HG03460 (cell line): ENCODE results near the gene RASA4.
"Not testable (repeated sequence)": the region's sequence is repeated elsewhere in the genome, so short reads cannot be mapped to it uniquely, and the experiment has no call there.

Source experiments
- ATAC-seq: cut with Tn5 transposase; IDR thresholded peaks from one replicate; pipeline ENCODE4 v1.9.1; 2021; ENCODE audit not compliant: unreplicated experiment

Gene RASA4

DNA sequence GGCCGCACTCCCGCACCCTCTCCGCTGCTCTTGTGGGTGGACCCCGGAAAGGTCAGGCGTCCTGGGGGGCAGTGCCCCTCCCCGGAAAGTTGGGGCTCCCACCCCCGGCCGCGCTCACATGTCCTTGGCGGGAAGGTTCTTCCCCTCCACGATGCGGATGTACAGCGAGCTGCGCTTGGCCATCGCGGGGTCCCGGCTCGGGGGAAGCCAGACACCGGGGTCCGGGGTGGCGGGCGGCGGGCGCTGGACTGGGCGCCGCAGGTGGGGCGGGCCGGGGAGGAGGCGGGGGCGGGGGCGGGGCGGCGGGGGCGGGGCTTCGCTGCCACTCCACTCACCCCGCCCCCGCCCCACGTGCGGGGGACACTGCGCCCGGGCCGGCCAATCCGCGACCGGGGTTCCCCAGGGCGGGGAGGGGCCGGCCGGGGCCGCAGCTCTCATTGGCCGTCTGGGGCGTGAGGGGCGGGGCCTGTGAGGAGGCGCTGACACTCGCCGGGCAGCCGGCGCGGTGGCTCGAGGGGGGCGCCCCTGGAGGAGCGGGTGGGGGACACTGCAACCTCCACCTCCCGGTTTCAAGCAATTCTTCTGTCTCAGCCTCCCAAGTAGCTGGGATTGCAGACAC lies at the start of gene RASA4:
Gene RASA4, minus strand, starts transcription at position 250 of the 619 bp plus-strand sequence. Its CDS starts 67 bp downstream, at position 183.
- ATAC-seq, result peak; percentile 58

DNA sequence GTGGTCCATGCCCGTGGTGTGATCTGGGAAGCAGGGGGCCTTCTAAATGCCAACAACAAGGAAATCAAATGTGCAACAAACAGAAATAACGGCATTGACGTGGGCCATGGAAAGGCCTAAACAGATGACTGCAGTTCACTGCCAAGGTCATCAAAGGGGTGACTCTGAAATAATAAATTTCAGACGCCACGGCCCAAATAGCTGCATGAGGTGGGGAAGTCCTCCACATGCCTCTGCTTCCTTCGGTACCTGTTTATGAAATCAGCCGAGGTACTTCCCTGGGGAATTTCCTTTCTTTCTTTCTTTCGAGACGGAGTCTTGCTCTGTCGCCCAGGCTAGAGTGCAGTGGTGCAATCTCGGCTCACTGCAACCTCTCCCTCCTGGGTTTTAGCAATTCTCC lies 48.2 kb upstream of the RASA4 start:
- ATAC-seq, result not testable (repeated sequence)

DNA sequence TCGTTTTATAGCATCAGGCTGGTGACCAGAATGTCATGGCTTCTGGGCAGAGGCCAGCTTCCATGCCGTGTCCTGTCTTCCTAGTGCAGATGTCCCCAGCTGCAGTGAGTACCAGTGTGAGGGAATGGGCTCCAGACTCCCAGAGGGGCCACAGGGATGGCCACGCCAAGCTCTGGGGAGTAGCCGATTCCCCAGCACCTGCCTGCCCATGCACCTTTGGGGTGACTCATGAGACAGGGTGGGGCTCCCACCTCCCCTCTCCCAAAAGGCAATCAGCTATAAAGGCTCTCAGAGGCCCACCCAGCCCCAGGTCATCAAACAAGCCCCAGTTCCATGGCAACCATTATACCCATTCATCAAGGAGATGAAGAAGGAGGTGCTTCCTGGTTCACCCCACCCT lies 33.4 kb upstream of the RASA4 start, which contains the start of gene SPDYE2B:
Gene SPDYE2B, plus strand, starts transcription at position 396 of the 400 bp plus-strand sequence. CDS start 2,030 bp downstream, outside the sequence.
- not testable (repeated sequence) for ATAC-seq

DNA sequence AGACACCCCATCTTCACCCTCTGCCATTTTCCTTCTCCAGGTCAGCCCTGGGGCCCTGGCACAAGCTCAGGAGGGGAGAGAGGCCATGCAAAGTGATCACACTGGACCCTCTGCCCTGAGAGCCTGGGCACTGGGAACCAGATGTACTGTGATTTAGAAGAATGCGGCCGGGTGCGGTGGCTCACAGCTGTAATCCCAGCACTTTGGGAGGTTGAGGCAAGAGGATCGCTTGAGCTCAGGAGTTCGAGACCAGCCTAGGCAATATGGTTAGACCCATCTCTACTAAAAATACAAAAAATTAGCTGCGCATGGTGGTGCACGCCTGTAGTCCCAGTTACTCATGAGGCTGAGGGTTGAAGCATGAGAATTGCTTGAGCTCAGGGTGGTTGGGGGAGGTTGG lies 31.3 kb upstream of the RASA4 start:
- not testable (repeated sequence) for ATAC-seq

DNA sequence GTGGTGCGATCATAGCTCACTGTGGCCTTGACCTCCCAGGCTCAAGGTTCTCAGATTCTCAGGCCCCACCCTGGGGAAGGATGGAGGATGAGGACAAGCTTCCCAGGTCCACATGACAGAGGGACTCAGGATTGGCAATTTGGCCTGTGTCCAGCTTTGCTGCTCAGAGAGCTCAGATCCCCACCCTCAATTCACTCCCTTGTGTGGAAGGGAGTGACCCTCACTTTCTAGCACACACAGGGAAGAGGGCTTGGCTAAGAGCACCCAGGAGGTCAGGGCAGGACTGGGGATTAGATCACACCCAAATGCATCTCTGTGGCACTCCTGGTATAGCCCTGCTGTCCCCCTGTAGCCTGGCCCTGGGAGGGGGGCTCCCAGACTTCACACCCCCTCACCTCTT lies 26.8 kb upstream of the RASA4 start:
- ATAC-seq, result not testable (repeated sequence)

DNA sequence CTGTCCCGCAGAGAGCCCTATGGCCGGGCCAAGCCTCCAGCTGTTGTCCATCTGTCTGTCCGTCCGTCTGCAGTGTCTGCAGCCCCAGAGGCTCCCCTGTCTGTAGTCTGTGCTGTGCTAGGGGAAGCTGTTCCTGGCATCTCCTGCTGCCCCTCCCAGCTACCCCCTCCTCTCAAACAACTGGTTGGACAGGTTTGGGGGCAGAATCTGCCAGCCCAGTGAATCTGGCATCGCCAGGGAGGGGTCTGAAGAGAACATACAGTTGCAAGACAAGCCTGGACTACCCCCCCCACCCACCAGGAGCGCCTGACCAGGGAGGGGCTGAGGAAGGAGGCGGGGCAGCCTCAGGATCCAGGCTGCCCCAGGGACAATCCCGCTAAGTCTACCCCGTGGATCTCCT lies 26.1 kb upstream of the RASA4 start, which contains the start of gene UPK3BL1:
Gene UPK3BL1, minus strand, starts transcription at position 101 of the 400 bp plus-strand sequence. Its CDS starts 50 bp downstream, at position 51.
- ATAC-seq, result not testable (repeated sequence)

DNA sequence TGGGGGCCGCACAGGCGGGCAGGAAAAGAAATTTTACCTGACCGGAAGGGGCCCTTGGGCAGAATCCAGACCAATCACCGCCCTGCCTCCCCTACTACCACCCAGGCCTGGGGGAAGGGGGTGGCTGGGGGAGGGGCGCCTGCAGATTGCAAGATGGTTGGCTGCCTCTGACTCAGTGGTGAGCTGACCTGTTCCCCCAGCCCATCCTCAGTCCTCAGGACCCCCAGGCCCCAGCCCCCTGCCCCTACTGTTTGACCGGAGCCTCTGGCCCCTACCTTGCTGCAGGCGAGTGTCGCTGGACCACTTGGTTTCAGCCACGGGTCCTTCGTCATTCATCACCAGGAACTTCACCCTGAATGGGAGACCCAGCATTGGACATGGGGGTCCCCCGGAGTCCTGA lies 22.3 kb upstream of the RASA4 start:
- not testable (repeated sequence) for ATAC-seq

DNA sequence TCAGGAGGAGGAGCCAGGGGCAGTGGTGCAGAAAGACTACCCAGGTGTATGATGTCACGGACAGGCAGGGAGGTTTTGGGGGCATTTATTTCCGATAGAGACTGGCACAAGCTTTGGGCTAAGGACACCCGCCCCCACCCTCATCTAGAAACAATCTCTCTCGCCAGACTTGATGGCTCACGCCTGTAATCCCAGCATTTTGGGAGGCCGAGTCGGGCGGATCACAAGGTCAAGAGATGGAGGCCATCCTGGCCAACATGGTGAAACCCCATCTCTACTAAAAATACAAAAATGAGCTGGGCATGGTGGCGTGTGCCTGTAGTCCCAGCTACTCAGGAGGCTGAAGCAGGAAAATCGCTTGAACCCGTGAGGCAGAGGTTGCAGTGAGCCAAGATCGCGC lies 20.4 kb upstream of the RASA4 start:
- not testable (repeated sequence) for ATAC-seq

DNA sequence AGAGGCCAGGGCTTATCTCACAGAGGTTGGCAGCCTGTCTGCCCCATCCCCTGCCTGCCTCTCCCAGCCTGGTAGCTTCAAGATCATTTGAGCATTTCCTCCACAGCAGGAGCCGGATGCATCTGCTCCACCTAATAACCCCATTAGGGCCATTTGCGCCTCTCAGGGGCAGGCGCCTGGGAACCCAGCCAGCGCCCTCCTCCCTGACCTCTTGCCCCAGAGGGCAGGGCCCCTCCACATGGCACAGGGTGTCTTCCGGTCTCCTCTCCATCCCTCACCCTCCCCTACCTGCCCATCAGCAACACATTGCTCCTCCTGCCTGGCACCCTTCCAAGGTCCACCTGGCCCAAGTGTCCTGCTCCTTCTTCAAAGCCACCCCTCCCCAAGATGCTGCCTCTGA lies 18.8 kb upstream of the RASA4 start:
- not testable (repeated sequence) for ATAC-seq

DNA sequence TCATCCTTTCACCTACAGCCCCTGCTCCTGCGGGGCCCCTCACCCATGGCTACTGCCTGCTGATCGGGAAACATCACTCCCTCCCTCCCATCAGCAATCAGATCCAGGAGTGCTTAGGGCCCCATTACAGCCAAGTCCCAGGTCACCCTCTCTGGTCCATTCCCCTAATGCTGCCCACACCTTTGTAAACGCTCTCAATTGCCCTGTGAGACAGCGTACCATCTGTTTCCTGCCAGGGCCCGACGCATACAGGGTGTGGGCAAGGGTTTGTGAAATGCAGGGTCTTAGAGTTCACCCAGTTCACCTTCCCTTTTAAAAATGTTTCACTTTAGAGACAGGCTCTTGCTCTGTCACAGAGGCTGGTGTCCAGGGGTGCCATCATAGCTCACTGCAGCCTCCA lies 17.7 kb upstream of the RASA4 start:
- ATAC-seq, result not testable (repeated sequence)

DNA sequence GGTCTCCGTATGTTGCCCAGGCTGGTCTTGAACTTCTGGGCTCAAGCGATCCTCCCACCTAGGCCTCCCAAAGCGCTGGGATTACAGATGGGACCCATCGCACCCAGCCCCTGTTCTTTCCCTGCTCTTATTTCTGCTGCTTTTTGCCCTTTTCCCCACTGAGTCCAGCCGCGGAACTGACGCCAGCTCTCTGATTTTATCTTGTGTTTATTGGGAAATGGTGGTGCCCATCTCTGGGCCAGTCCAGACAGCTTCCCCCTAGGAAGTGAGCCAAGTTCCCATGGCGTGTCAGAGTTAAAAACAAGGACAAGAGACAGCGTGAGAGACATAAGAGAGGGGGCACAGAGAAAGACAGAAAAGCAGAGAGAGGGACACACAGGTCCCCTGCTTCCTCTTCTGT lies 14.1 kb upstream of the RASA4 start:
- ATAC-seq, result not testable (repeated sequence)

DNA sequence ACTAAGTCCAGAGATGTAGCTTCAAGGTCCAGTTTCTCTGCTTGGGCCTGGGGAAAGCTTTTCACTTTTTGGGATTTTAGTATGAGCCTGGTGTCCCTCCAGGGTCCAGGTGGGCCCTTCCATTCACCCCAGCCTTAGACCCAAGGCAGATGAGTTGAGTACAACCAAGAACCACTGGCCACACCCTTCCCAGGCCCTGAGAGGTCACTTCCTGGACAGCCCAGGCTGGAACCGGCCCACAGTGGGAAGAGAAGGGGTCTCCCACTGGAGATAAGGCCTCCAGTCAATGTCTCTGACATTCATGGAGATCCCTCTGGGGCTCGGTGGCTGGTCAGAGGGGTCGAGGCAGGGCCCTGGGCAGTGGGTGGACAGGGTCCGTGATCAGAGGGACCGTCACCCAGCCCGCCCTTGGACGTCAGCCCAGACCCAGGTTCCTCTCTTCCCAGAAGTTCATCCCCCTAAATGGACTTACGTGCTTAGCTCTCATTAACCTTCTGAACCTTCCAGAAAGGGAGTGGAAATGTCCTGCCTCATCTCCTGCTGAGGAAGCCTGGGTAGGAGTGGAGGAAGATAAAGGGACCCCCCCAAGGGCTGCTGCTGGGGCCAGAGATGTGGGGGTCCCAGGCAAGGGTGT lies 10.8 kb upstream of the RASA4 start:
- not testable (repeated sequence) for ATAC-seq

DNA sequence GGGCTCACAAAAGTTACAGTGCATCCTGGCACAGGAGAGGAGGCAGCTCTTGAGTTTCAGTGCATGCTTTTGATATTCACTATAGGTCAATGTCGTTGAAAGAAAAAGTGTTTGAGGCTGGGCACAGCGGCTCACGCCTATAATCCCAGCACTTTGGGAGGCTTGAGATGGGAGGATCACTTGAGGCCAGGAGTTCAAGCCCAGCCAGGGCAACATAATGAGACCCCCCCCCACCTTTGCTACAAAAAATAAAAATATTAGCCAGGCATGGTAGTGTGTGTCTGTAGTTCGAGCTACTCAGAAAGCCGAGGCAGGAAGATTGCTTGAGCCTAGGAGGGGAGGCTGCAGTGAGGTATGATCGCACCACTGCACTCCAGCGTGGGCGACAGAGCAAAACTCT lies 1.6 kb upstream of the RASA4 start:
- not testable (repeated sequence) for ATAC-seq

DNA sequence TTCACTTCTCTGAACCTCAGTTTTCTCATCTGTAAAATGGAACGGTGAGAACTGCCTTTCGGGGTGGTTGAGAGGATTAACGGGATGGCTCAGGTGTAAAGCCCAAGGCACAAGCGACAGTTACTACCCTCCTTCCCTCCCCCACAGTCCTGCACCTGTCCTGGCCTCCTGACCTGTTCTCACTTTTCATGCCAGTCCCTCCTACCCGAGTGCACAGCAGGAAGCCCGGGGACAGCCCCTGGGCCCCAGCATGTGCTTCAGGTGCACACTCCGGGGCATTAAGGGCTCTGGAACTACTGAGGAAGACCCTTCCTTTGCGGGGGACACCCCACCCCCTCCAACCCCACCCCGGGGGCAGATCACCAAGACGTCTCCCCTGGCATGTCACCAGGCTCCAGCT lies 626 bp downstream of the RASA4 start:
- ATAC-seq, result not testable (repeated sequence)

DNA sequence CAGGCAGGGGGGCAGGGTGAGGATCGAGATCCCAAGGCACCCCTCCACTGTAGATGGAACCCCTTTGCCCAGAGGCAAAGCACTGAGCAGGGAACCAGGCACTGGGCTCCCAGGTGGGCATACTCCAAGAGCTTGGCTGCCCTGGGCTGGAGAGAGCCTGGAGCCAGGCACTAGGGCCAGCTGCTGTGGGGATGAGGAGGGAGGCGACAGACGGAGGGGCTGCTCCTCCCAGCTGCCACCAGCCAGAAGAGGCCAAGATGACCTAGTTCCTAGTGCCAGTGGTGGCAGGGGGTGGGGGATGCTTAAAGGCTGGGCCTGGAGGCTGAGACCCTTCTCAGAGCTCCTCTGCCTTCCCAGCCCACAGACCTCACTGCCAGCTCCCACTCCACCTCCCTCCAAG lies 1.7 kb downstream of the RASA4 start:
- not testable (repeated sequence) for ATAC-seq

DNA sequence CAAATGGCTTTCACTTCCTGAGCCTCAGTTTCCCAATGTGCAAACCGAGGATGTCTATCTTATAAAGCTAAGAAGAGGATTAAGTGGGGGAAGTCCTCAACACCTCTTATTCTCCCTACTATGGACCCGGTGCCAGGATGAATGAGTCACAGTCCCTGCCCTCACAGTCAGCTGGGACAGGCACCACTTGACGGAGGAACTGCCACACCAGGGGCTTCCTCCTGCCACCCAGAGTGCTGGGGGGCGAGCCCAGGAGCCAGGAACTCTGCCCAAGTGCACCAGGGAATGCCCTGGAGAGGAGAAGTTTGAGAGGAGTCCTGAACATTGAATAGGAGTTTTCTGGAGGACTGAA lies 2.2 kb downstream of the RASA4 start:
- peak; percentile 23 for ATAC-seq

DNA sequence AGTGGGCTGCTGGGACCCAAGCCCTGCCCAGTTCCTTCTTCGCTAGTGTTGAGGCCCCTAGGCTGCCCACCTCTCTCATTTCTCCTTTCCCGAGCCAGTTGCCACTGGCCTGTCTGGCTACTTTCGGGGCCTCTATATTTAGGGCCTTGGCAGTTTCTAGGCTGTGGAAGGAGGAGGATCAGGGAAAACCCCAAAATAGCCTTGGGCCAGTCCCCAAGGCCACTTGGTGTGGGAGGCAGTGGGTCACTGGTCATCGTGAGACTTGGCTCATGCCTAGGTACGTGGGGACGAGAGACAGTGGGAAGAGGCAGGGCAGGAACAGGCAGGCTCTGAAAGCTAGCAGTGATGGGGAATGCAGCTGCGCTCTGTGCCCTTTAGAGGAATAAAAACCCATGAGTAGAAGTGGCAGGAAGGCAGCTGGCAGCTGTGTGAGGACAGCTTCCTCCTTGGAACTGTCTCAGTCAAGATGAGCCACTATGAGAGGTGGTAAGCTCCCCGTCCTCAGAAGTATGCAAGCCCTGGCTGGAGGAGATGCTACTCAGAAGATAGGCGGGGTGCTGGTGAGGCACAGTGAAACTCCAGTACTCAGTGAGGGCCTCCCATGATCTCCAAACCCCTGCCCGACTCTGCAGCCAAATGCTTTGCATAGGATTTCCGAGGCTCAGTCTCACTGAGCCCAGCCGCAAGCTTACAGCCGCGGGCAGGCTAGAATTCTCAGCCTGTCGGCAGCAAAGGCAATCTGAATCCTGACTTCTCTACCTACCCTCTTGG lies 2.8 kb downstream of the RASA4 start:
- peak; percentile 64 for ATAC-seq

DNA sequence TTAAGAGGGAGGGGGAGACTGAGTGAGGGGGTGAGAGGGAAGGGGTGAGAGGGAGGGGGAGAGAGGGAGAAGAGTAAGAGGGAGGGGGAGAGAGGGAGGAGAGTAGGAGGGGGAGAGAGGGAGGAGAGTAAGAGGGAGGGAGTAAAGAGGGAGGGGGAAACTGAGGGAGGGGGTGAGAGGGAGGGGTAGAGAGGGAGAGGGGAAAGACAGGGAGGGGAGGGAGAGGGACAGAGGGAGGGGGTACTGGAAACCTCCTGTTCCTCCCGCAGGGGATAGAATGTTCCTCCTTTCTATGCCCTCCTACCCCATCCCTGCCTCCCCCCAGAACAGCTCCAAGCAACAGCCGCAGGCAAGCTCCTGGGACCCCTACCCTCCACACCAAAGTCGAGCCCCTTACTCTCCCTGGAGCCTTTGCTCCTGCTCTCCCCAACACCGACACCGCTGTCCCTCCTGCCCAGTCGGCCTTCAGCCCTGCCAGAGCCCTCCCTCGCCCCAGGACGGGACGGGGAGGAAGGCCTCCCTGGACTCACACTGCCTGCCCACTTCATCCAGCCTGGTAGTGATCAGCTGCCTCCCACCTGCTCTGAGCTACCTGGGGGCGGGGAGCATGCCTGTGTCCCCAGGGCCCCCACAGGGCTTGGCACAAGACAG lies 4.8 kb downstream of the RASA4 start:
- not testable (repeated sequence) for ATAC-seq

DNA sequence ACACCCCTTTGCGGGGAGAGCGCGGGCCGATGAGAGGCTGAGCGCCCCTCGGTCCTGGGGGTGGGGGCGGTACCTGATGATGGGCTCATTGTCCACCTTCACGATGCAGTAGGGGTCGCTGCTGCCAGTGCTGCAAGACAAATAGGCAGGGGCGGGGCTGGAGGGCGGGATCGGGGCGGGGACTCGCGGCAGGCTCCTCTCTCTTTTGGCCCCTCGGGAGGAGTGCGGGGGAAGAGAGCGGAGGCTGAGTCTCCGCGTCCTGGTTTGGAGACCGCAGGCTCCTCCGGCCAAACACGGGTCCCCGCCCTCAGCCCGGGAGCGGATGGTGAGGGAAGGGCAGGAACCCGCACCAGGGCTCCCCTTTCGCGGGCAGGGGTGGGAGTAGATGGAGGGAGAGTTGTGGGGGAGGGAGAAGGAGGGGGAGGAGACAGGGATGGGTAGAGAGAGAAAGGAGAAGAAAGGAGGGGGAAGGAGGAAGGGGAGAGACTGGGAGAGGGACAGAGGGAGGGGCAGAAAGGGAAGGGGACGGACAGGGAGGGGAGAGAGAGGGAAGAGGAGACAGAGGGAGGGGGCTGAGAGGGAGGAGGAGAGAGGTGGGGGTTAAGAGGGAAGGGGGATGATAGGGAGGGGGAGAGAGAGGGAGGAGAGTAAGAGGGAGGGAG lies 5.4 kb downstream of the RASA4 start:
- ATAC-seq, result peak; percentile 35

DNA sequence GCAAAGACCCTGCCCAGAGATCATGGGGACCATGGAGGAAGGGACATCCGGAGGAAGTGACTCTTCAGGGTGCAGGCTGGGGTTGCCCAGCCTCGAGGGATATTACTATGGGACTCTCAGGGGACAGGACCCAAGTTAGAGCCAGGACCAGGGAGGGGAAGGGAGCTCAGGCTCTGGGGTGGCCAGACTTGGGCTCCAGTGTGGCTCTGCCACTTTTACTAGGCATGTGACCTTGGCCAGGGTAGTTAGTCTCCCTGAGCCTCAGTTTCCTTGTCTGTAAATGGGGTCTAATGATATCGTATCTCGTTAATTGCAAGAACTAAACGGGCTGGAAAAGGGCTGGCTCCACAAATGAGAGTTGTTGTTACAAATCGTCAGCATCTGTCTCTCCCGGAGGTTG lies 6.1 kb downstream of the RASA4 start:
- not testable (repeated sequence) for ATAC-seq

DNA sequence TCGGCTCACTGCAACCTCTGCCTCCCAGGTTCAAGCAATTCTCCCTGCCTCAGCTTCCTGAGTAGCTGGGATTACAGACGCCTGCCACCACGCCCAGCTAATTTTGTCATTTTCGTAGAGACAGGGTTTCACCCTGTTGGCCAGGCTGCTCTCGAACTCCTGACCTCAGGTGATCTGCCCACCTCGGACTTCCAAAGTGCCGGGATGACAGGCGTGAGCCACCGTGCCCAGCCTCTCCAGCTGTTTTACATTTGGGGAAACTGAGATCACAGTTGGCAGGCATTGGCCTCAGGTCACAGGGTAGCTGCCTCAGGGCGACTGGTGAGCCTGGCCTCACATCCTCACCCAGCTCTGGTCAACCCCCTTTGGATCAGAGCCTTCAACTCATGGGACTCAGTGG lies 6.8 kb downstream of the RASA4 start:
- not testable (repeated sequence) for ATAC-seq
